ENCODE measurements around the gene CMIP. TPM values are rescaled to one million over a fixed set of nuclear protein-coding genes. Genes with fewer than 3 reads are reported as not detected.
"Not testable (repeated sequence)": the region's sequence is repeated elsewhere in the genome, so short reads cannot be mapped to it uniquely, and the experiment has no call there.

CMIP gene
- total RNA-seq, 1 donor from 2014 or later, result 46.6 TPM

GRCh38 chr16:81416749-81417148, 27.9 kb upstream of the CMIP start:
- Mint-ChIP-seq H3K36me3 (no peaks in the 10 kb centered on the region), H3K27me3 (no peaks in the 10 kb centered on the region), H3K9me3 (no peaks in the 10 kb centered on the region), H3K4me1 (ENCODE audit: unreplicated experiment) (peaks cover 7% of the 10 kb centered on the region), H3K4me3 (no peak overlapping the region), H3K27ac (no peak overlapping the region)
- no peak for DNase-seq (ENCODE audit: extremely low spot score, unreplicated experiment)
- TF ChIP-seq CTCF (conservative IDR thresholded peaks at IDR 0.05), result no peak

- Mint-ChIP-seq H3K9me3 (no peaks in the 10 kb centered on the region), H3K27ac (no peak overlapping the region)
- DNase-seq (ENCODE audit: extremely low spot score, unreplicated experiment), result no peak
Measured at GRCh38 chr16:81417210-81417609, 27.4 kb upstream of the CMIP start.

GRCh38 chr16:81419806-81420205, 24.8 kb upstream of the CMIP start:
- DNase-seq (ENCODE audit: extremely low spot score, unreplicated experiment), result no peak

More at GRCh38 chr16:81417210-81417609, 27.4 kb upstream of the CMIP start:
- H3K36me3 Mint-ChIP-seq, result no peaks in the 10 kb centered on the region
- no peaks in the 10 kb centered on the region for H3K27me3 Mint-ChIP-seq
- TF ChIP-seq CTCF (conservative IDR thresholded peaks at IDR 0.05), result no peak
- H3K4me1 Mint-ChIP-seq (ENCODE audit: unreplicated experiment), result peaks cover 7% of the 10 kb centered on the region
- H3K4me3 Mint-ChIP-seq, result no peak overlapping the region

GRCh38 chr16:81421126-81421525, 23.5 kb upstream of the CMIP start:
- Mint-ChIP-seq H3K4me3 (no peak overlapping the region), H3K4me1 (ENCODE audit: unreplicated experiment) (no peaks in the 10 kb centered on the region), H3K27me3 (no peaks in the 10 kb centered on the region), H3K36me3 (no peaks in the 10 kb centered on the region), H3K27ac (no peak overlapping the region), H3K9me3 (no peaks in the 10 kb centered on the region)
- no peak for TF ChIP-seq CTCF (conservative IDR thresholded peaks at IDR 0.05)
- no peak for DNase-seq (ENCODE audit: extremely low spot score, unreplicated experiment)

More at GRCh38 chr16:81419806-81420205, 24.8 kb upstream of the CMIP start:
- no peaks in the 10 kb centered on the region for H3K27me3 Mint-ChIP-seq
- H3K36me3 Mint-ChIP-seq, result no peaks in the 10 kb centered on the region
- peaks cover under 1% of the 10 kb centered on the region for H3K4me1 Mint-ChIP-seq (ENCODE audit: unreplicated experiment)
- no peaks in the 10 kb centered on the region for H3K9me3 Mint-ChIP-seq
- H3K27ac Mint-ChIP-seq, result no peak overlapping the region
- H3K4me3 Mint-ChIP-seq, result no peak overlapping the region
- TF ChIP-seq CTCF (conservative IDR thresholded peaks at IDR 0.05), result no peak

- Mint-ChIP-seq H3K4me3 (no peak overlapping the region), H3K27me3 (no peaks in the 10 kb centered on the region), H3K9me3 (no peaks in the 10 kb centered on the region), H3K27ac (no peak overlapping the region), H3K36me3 (no peaks in the 10 kb centered on the region), H3K4me1 (ENCODE audit: unreplicated experiment) (no peaks in the 10 kb centered on the region)
- DNase-seq (ENCODE audit: extremely low spot score, unreplicated experiment), result no peak
- no peak for TF ChIP-seq CTCF (conservative IDR thresholded peaks at IDR 0.05)
Measured at GRCh38 chr16:81421536-81421935, 23.1 kb upstream of the CMIP start.

GRCh38 chr16:81422153-81422552, 22.5 kb upstream of the CMIP start:
- H3K9me3 Mint-ChIP-seq; H3K27me3 Mint-ChIP-seq; H3K4me1 Mint-ChIP-seq (ENCODE audit: unreplicated experiment); H3K4me3 Mint-ChIP-seq; DNase-seq (ENCODE audit: extremely low spot score, unreplicated experiment); H3K36me3 Mint-ChIP-seq; H3K27ac Mint-ChIP-seq: not testable (repeated sequence)
